GM15510 (cell line): ENCODE data around the gene MRGPRG.

Experiments
- POLR2A ChIP-seq: IDR thresholded peaks from 3 replicates; pipeline ENCODE4 v1.6.1; 2011; ENCODE audit warnings: borderline replicate concordance; ENCODE audit not compliant: insufficient read length; ENCODE audit errors: extremely low read depth

The MRGPRG gene

DNA sequence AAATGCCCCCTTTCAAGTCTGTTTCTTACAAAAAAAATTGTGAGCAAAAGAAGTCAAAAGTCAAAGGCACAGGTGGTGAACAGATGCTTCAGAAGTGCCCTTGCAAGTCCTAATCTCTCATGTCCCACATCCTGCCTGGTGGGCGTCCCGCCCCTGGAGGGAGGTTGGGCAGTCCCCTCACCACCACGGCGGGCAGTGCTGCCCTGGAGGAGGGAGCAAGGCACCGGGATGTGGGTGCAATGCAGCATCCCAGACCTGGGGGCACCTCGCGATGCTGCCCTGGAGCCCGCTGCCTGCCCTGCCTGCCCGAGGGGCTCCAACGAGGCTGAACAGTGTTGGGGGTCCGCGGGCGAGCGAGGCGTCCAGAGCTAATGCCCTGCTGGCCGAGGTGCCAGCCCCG is 15.9 kb downstream of the MRGPRG start:
- no peak for TF ChIP-seq POLR2A

- no peak for TF ChIP-seq POLR2A
These were observed 16.3 kb downstream of the MRGPRG start for GRCh38 chr11:3202305-3202704.

- no peak for TF ChIP-seq POLR2A
These were observed 16.9 kb downstream of the MRGPRG start for GRCh38 chr11:3201677-3202181.

DNA sequence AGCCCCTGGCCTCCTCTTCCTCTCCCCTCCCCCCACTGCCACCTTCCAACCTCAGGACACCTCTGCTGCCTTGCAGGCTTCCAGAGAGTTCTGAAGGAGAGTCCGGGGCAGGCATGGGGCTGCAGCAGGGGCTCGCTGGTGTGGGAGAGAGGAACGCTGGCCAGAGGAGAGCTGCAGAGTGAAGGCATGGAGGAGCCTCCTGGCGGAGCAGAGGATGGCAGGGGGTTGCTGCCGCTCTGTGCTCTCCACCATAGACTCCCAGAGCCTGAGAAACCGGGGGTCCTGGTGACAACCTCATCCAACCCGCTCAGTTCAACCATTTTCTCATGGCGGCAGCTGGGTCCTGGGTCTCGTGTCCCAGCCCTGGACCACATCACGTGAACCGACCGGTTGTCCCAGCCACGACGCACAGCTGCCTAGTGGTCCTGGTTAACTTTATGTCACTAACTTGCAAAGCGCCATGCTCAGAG is 17.5 kb downstream of the MRGPRG start:
- no peak for TF ChIP-seq POLR2A

GRCh38 chr11:3200388-3201111 is 18.1 kb downstream of the MRGPRG start:
- no peak for TF ChIP-seq POLR2A

- TF ChIP-seq POLR2A: no peak
These were observed 18.9 kb downstream of the MRGPRG start for GRCh38 chr11:3199537-3200295.

DNA sequence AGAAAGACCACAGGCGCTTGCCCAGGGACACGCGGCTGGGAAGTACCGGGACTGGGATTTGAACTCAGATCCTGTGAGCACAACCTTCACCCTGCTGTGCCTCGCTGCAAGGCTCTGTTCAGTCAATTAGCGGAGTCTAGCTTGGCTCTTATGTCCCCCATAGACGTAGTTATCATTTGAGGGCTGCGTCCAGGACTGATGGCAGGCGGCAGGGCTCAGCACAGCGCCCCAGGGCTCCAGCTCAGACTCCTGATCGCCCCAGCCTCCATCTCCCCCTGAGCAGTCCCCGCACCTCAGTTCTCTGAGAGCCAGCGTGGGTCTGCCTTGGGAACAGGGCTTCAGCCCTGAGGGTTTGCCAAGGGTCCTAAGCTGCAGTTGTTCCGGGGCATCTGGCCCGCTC is 19.8 kb downstream of the MRGPRG start:
- no peak for TF ChIP-seq POLR2A

GRCh38 chr11:3197878-3198528 is 20.6 kb downstream of the MRGPRG start:
- no peak for TF ChIP-seq POLR2A

DNA sequence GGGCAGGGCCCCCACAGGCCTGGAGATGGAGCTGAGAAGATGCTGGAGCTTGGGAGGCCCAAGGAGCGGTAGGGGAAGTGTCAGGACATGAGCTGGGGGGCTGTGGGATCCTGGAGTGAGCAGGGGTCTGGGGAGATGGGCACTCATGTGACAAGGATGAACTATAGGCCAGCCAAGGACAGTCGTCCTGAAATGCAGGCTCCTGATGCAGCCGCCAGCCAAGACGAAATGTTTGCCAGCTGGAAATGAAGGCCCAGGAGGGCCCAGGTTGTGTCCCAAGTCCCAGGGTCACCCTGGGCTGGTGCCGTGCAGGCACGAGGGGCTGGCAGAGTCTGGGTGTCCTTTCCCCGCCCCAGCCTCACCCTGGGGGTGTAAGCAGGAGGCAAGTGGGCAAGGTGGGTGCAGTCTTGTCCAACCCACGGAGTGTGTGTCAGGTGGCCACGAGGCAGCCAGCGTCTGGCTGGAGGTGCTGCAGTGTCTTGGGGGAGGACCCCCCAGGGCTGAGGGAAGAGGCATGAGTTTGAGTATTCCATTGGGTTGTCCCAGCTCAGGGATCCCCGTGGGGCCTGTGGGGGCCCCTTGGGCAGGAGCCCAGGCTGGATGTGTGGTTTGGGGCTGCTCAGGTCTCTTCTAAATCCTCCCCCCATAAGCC is 21.4 kb downstream of the MRGPRG start:
- TF ChIP-seq POLR2A: no peak

DNA sequence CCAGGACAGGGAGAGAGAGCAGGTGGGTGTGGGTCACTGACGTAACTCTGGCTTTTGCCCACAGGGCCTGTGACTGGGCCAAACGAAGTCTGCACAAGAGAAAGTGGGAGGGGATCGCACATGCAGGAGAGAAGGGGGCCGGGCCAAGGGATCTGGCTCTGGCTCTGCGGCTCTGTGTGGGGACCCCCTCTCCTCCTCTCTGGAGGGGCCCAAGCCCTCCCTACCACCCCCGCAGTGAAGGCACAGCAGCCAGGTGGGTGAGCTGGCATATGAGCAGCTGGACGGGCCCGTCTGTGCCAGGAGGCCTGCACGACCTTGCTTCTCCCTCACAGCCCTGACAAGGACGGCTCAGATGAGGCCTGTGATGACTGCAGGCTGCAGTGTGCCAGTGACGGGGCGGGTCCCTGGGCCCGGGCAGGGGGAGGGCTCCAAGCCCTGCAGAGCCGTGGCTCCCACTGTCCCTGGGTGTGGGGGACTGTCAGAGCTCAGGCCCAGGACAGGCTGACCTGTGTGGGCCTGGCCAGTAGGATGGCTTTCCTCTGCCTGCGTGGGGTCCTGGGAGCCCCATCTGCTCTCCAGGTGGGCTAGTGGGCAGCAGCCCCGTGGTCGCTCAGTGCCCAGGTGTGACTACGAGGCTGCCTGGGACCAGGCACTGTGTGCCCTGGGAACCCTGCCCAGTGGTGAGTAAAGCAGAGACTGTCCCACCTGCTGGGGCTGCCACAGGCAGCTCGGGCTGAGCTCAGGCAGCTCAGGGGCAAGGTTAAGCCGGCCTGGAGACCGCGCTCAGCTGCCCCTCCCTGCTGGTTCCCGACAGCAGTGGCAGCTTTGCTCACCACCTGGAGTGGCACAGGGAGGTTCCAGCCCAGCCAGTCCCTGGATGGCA is 22.2 kb downstream of the MRGPRG start:
- TF ChIP-seq POLR2A: no peak

GRCh38 chr11:3195251-3196160 is 23.1 kb downstream of the MRGPRG start:
- TF ChIP-seq POLR2A: no peak

GRCh38 chr11:3194016-3194816 is 24.4 kb downstream of the MRGPRG start:
- no peak for TF ChIP-seq POLR2A
